ENCODE measurements around the gene APC.
"Not testable (repeated sequence)": the region's sequence is repeated elsewhere in the genome, so short reads cannot be mapped to it uniquely, and the experiment has no call there.

APC gene

DNA sequence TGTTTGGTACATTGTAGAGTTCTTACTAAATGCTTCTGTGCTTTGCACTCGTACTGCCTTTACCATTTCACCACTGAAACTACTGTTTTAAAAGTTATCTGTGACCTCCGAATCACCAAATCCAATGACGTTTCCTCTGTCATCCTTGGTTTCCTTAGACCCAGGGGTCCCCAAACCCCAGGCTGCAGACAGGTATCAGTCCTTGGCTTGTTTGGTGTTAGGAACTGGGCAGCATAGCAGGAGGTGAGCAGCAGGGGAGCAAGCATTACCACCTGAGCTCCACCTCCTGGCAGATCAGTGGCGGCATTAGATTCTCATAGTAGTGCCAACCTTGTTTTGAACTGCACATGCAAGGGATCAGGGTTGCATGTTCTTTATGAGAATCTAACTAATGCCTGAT lies 26.8 kb upstream of the APC start:
- Histone ChIP-seq H4K20me1 (ENCODE audit: insufficient read depth, low read length) (no peaks in the 10 kb centered on the region), H3K27ac (ENCODE audit: low read length) (no peak overlapping the region), H3K9ac (ENCODE audit: low read length) (no peak overlapping the region), H3K27me3 (replicated peaks; ENCODE audit: insufficient read depth, low read length) (no peaks in the 10 kb centered on the region), H3K36me3 (replicated peaks; ENCODE audit: insufficient read depth, low read length) (no peaks in the 10 kb centered on the region), H2AFZ (ENCODE audit: low read length) (no peak overlapping the region), H3F3A (ENCODE audit: insufficient read depth, low read length) (no peaks in the 10 kb centered on the region), H3K9me2 (replicated peaks; ENCODE audit: insufficient read depth, low read length) (no peaks in the 10 kb centered on the region), H3K79me2 (ENCODE audit: low read length) (peaks cover 76% of the 10 kb centered on the region), H3K4me3 (ENCODE audit: low read length) (no peak overlapping the region), H3K9me3 (replicated peaks; ENCODE audit: insufficient read depth, low read length) (no peaks in the 10 kb centered on the region), H3K4me2 (ENCODE audit: low read depth, low read length) (no peak overlapping the region), H3K4me1 (ENCODE audit: low read length) (peaks cover 17% of the 10 kb centered on the region)
- TF ChIP-seq EZH2phosphoT487 (IDR thresholded peaks at IDR 0.05; ENCODE audit: low read length), result no peak
- no peak for TF ChIP-seq CTCF (IDR thresholded peaks at IDR 0.05; ENCODE audit: low read length)
- TF ChIP-seq EZH2 (optimal IDR thresholded peaks at IDR 0.05; ENCODE audit: low read depth, low read length), result no peak
- DNase-seq, result no peak

DNA sequence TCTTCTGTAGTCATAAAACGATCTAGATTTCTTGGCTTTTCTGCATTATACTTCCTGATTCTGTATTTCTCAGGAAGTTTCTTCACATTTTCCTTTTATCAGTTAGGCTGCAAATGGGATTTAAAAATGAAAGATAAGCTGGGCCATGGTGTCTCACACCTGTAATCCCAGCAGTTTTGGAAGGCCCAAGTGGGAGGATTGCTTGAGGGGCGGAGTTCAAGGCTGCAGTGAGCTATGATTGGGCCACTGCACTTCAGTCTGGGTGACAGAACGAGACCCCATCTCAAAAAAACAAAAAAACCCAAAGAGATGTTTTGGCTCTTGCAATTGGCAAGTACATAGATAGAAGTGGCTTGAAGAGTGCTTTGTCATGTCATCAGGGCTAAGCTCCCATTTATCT lies 26.2 kb upstream of the APC start:
- Histone ChIP-seq H3F3A (ENCODE audit: insufficient read depth, low read length) (no peaks in the 10 kb centered on the region), H3K4me2 (ENCODE audit: low read depth, low read length) (no peak overlapping the region), H3K36me3 (replicated peaks; ENCODE audit: insufficient read depth, low read length) (no peaks in the 10 kb centered on the region), H3K79me2 (ENCODE audit: low read length) (peaks cover 81% of the 10 kb centered on the region), H3K27me3 (replicated peaks; ENCODE audit: insufficient read depth, low read length) (no peaks in the 10 kb centered on the region), H4K20me1 (ENCODE audit: insufficient read depth, low read length) (no peaks in the 10 kb centered on the region), H3K4me3 (ENCODE audit: low read length) (no peak overlapping the region), H3K9me2 (replicated peaks; ENCODE audit: insufficient read depth, low read length) (no peaks in the 10 kb centered on the region), H2AFZ (ENCODE audit: low read length) (no peak overlapping the region), H3K4me1 (ENCODE audit: low read length) (peaks cover 17% of the 10 kb centered on the region), H3K9ac (ENCODE audit: low read length) (no peak overlapping the region), H3K27ac (ENCODE audit: low read length) (no peak overlapping the region), H3K9me3 (replicated peaks; ENCODE audit: insufficient read depth, low read length) (no peaks in the 10 kb centered on the region)
- TF ChIP-seq EZH2phosphoT487 (IDR thresholded peaks at IDR 0.05; ENCODE audit: low read length) (no peak), CTCF (IDR thresholded peaks at IDR 0.05; ENCODE audit: low read length) (no peak), EZH2 (optimal IDR thresholded peaks at IDR 0.05; ENCODE audit: low read depth, low read length) (no peak)
- DNase-seq, result no peak

DNA sequence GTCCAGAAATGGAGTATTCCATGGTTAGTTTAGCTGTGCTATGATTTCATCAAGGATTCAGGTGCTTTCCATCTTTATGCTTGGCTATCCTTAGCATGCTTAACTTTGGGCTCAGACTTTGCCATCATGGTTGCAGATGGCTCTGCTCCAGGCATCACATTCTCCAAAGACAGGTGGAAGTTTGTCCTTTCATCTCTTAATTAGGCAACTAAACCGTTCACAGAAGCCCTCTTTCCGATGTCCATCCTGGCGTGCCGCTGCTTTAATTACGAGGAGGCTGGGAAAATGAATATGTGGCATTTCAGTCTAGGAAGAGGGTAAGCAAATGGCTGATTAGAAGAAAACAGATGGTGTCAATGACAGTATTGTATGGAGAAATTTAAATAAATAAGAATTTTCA lies 24.5 kb upstream of the APC start:
- no peaks in the 10 kb centered on the region for H4K20me1 ChIP-seq (ENCODE audit: insufficient read depth, low read length)
- peaks cover 10% of the 10 kb centered on the region for H3K4me1 ChIP-seq (ENCODE audit: low read length)
- no peaks in the 10 kb centered on the region for H3K9me2 ChIP-seq (replicated peaks; ENCODE audit: insufficient read depth, low read length)
- TF ChIP-seq CTCF (IDR thresholded peaks at IDR 0.05; ENCODE audit: low read length) (no peak), EZH2phosphoT487 (IDR thresholded peaks at IDR 0.05; ENCODE audit: low read length) (no peak), EZH2 (optimal IDR thresholded peaks at IDR 0.05; ENCODE audit: low read depth, low read length) (no peak)
- H3F3A ChIP-seq (ENCODE audit: insufficient read depth, low read length), result no peaks in the 10 kb centered on the region
- peaks cover 90% of the 10 kb centered on the region for H3K79me2 ChIP-seq (ENCODE audit: low read length)
- no peak for DNase-seq
- H3K4me3 ChIP-seq (ENCODE audit: low read length), result no peak overlapping the region
- H3K36me3 ChIP-seq (replicated peaks; ENCODE audit: insufficient read depth, low read length), result no peaks in the 10 kb centered on the region
- H3K27ac ChIP-seq (ENCODE audit: low read length), result no peak overlapping the region
- no peaks in the 10 kb centered on the region for H3K27me3 ChIP-seq (replicated peaks; ENCODE audit: insufficient read depth, low read length)
- H3K9ac ChIP-seq (ENCODE audit: low read length), result no peak overlapping the region
- no peak overlapping the region for H2AFZ ChIP-seq (ENCODE audit: low read length)
- no peaks in the 10 kb centered on the region for H3K9me3 ChIP-seq (replicated peaks; ENCODE audit: insufficient read depth, low read length)
- no peak overlapping the region for H3K4me2 ChIP-seq (ENCODE audit: low read depth, low read length)

- DNase-seq; H3K9me3 ChIP-seq (replicated peaks; ENCODE audit: insufficient read depth, low read length); H3K27me3 ChIP-seq (replicated peaks; ENCODE audit: insufficient read depth, low read length); H4K20me1 ChIP-seq (ENCODE audit: insufficient read depth, low read length); H3K4me3 ChIP-seq (ENCODE audit: low read length); H3F3A ChIP-seq (ENCODE audit: insufficient read depth, low read length); H3K36me3 ChIP-seq (replicated peaks; ENCODE audit: insufficient read depth, low read length); H3K9me2 ChIP-seq (replicated peaks; ENCODE audit: insufficient read depth, low read length); H3K9ac ChIP-seq (ENCODE audit: low read length); H3K27ac ChIP-seq (ENCODE audit: low read length); H2AFZ ChIP-seq (ENCODE audit: low read length); H3K4me2 ChIP-seq (ENCODE audit: low read depth, low read length): not testable (repeated sequence)
- Histone ChIP-seq H3K79me2 (ENCODE audit: low read length) (peaks cover 79% of the 10 kb centered on the region), H3K4me1 (ENCODE audit: low read length) (0 out of 2 replicates have a peak, but pooled peaks cover 10% of the 10 kb centered on the region)
These were observed 20.8 kb upstream of the APC start for GRCh38 chr5:112716895-112717294.
